Measurements from ENCODE around the gene CARD11.

GRCh38 chr7:2937701-2938513 lies 105.8 kb downstream of the CARD11 start:
- TF ChIP-seq POLR2AphosphoS5 (IDR thresholded peaks at IDR 0.05) (no peak), POLR2A (IDR thresholded peaks at IDR 0.05; ENCODE audit: low read depth) (no peak), CTCF (IDR thresholded peaks at IDR 0.05) (no peak), EP300 (IDR thresholded peaks at IDR 0.05) (no peak)

Data from esophagus muscularis mucosa (tissue), 4 donors.